Loucy (cell line): ENCODE measurements around the gene CCDC146.
A peak's percentile ranks its signal among the peaks of the same experiment; 100 is the strongest.

Experiments
- H2AFZ ChIP-seq: fragments of 200-600 bp; sonication (generic); 2 replicates; pipeline ENCODE4 v1.6.0; 2016; ENCODE audit warnings: antibody characterized with exemption, mild to moderate bottlenecking, low read length, moderate library complexity
- H3F3A ChIP-seq: fragments of 200-600 bp; 2 replicates; pipeline ENCODE4 v1.6.0; 2016; ENCODE audit warnings: antibody characterized with exemption, low read depth, mild to moderate bottlenecking
- H3K27me3 ChIP-seq: fragments of 200-600 bp; sonication (generic); 2 replicates; pipeline ENCODE4 v1.6.1; 2014; ENCODE audit warnings: low read length, mild to moderate bottlenecking; ENCODE audit not compliant: insufficient read depth, poor library complexity, severe bottlenecking
- H3K36me3 ChIP-seq: fragments of 200-600 bp; sonication (generic); 2 replicates; pipeline ENCODE4 v1.6.1; 2016; ENCODE audit warnings: low read length; ENCODE audit not compliant: insufficient read depth
- H3K4me1 ChIP-seq: fragments of 200-600 bp; sonication (generic); 2 replicates; pipeline ENCODE4 v1.5.1; 2014; ENCODE audit warnings: low read length, mild to moderate bottlenecking; ENCODE audit not compliant: insufficient read depth, poor library complexity, severe bottlenecking
- H3K4me2 ChIP-seq: fragments of 200-600 bp; sonication (generic); 2 replicates; pipeline ENCODE4 v1.6.0; 2014; ENCODE audit warnings: antibody characterized with exemption, low read length, low read depth, mild to moderate bottlenecking; ENCODE audit not compliant: poor library complexity, severe bottlenecking
- H3K4me3 ChIP-seq: fragments of 200-600 bp; sonication (generic); 2 replicates; pipeline ENCODE4 v1.5.1; 2014; ENCODE audit warnings: low read length, mild to moderate bottlenecking, mixed read lengths; ENCODE audit not compliant: poor library complexity, severe bottlenecking
- H3K79me2 ChIP-seq: fragments of 200-600 bp; sonication (generic); 2 replicates; pipeline ENCODE4 v1.6.1; 2014; ENCODE audit warnings: low read length; ENCODE audit not compliant: insufficient read depth
- H3K9ac ChIP-seq: fragments of 200-600 bp; sonication (generic); 2 replicates; pipeline ENCODE4 v1.6.0; 2014; ENCODE audit warnings: mild to moderate bottlenecking, low read depth, low read length, moderate library complexity; ENCODE audit not compliant: poor library complexity, severe bottlenecking
- H3K9me2 ChIP-seq: fragments of 200-600 bp; sonication (generic); replicated peaks from 2 replicates; pipeline ENCODE4 v1.6.1; 2016; ENCODE audit warnings: low read depth, low read length, mixed read lengths
- H3K9me3 ChIP-seq: fragments of 200-600 bp; sonication (generic); 2 replicates; pipeline ENCODE4 v1.6.1; 2014; ENCODE audit warnings: mild to moderate bottlenecking, antibody characterized with exemption, low read length, low read depth; ENCODE audit not compliant: insufficient read depth
- H4K20me1 ChIP-seq: fragments of 200-600 bp; sonication (generic); 2 replicates; pipeline ENCODE4 v1.6.0; 2014; ENCODE audit warnings: antibody characterized with exemption, low read length, mild to moderate bottlenecking; ENCODE audit not compliant: insufficient read depth, poor library complexity, severe bottlenecking
- EZH2phosphoT487 ChIP-seq: fragments of 200-600 bp; IDR thresholded peaks from 2 replicates; pipeline ENCODE4 v1.6.1; 2018; ENCODE audit warnings: antibody characterized with exemption, mild to moderate bottlenecking, moderate library complexity, borderline replicate concordance
- TF ChIP-seq, protein P1 (sequence below): fragments of 200-600 bp; sonication (generic); conservative IDR thresholded peaks from 2 replicates; pipeline ENCODE4 v1.5.1; 2014; ENCODE audit warnings: mild to moderate bottlenecking, antibody characterized with exemption, low read length

Gene CCDC146

DNA sequence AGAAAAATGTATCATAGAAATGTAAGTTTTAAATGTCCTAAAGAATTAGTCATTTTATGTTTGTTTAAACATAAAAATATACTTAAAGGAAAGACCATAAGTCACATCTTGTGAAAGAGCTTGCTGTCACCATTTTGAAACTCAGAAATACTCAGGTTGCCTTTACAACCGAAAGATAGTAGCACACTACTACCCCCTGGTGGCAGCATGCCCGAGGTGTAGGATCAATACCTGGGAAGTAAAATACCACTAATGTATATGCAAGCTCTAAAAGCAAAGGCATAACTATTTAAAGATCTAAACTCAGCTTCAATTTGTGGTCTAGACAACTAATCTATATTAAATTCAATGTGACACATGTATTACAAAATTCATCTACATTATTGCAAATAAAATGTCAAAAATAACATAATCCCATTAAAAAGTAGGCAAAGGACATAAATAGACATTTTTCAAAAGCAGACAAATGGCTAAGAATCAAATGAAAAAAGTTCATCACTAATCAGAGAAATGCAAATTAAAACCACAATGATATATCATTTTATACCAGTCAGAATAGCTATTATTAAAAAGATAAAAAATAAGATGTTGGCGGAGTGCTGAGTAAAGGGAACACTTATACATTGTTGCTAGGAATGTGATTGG lies 124.9 kb downstream of the CCDC146 start:
- no peaks in the 10 kb centered on the region for H3F3A ChIP-seq
- no peak overlapping the region for H3K4me2 ChIP-seq
- peaks cover 4% of the 10 kb centered on the region for H3K4me1 ChIP-seq
- no peak overlapping the region for H2AFZ ChIP-seq
- H4K20me1 ChIP-seq: no peaks in the 10 kb centered on the region
- H3K79me2 ChIP-seq: no peaks in the 10 kb centered on the region
- no peaks in the 10 kb centered on the region for H3K9me2 ChIP-seq
- H3K9me3 ChIP-seq: no peaks in the 10 kb centered on the region
- H3K9ac ChIP-seq: no peak overlapping the region
- H3K36me3 ChIP-seq: no peaks in the 10 kb centered on the region
- no peaks in the 10 kb centered on the region for H3K27me3 ChIP-seq
- TF ChIP-seq EZH2phosphoT487: no peak
- TF ChIP-seq, protein P1, sequence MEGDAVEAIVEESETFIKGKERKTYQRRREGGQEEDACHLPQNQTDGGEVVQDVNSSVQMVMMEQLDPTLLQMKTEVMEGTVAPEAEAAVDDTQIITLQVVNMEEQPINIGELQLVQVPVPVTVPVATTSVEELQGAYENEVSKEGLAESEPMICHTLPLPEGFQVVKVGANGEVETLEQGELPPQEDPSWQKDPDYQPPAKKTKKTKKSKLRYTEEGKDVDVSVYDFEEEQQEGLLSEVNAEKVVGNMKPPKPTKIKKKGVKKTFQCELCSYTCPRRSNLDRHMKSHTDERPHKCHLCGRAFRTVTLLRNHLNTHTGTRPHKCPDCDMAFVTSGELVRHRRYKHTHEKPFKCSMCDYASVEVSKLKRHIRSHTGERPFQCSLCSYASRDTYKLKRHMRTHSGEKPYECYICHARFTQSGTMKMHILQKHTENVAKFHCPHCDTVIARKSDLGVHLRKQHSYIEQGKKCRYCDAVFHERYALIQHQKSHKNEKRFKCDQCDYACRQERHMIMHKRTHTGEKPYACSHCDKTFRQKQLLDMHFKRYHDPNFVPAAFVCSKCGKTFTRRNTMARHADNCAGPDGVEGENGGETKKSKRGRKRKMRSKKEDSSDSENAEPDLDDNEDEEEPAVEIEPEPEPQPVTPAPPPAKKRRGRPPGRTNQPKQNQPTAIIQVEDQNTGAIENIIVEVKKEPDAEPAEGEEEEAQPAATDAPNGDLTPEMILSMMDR: peak; percentile 85
- H3K4me3 ChIP-seq: no peak overlapping the region

DNA sequence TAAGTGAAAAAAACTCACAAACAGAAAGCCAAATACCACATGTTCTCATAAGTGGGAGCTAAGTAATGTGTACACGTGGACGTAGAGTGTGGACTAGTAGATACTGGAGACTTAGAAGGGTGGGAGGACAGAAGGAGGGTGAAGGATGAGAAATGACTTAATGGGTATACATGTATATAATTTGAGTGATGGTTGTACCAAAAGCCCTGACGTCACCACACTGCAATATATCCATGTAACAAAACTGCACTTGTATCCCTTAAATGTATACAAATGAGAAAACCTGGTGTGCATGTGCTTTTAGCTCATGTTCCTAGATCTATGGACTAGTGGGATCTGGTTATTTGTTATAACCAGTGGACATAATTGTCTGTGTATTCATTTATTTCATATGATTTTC lies 125.7 kb downstream of the CCDC146 start:
- TF ChIP-seq, protein P1: no peak
- no peak for TF ChIP-seq EZH2phosphoT487
- Histone ChIP-seq H2AFZ (no peak overlapping the region), H3K36me3 (no peaks in the 10 kb centered on the region), H3K27me3 (no peaks in the 10 kb centered on the region), H3K9me3 (no peaks in the 10 kb centered on the region), H3F3A (no peaks in the 10 kb centered on the region), H3K9ac (no peak overlapping the region), H3K4me2 (no peak overlapping the region), H3K4me1 (no peaks in the 10 kb centered on the region), H3K79me2 (no peaks in the 10 kb centered on the region), H3K4me3 (no peak overlapping the region), H4K20me1 (no peaks in the 10 kb centered on the region), H3K9me2 (no peaks in the 10 kb centered on the region)

DNA sequence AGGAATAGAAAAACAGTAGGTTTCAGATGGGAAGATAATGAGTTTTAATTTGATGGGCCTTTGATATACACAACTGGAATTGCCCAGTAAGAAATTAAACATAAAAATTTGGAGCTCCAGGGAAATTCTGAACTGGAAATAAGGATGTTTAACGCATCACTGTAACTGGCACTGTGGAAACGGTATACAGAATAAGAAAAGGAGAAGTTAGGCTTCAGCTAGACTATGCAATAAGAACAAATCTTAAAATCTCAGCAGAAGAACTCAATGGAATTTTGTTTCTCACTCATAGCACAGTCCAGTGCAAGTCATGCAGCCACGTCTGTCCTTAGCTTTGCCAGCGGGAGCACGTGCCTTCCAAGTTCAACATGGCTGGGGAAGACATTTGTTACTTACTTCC lies 130.1 kb downstream of the CCDC146 start:
- Histone ChIP-seq H3K4me2 (no peak overlapping the region), H3K79me2 (no peaks in the 10 kb centered on the region), H3K9me2 (no peaks in the 10 kb centered on the region), H3K36me3 (no peaks in the 10 kb centered on the region), H3K9ac (no peak overlapping the region), H4K20me1 (no peaks in the 10 kb centered on the region), H2AFZ (no peak overlapping the region), H3K4me1 (no peaks in the 10 kb centered on the region), H3K9me3 (no peaks in the 10 kb centered on the region), H3K4me3 (no peak overlapping the region), H3K27me3 (no peaks in the 10 kb centered on the region), H3F3A (no peaks in the 10 kb centered on the region)
- TF ChIP-seq, protein P1: no peak
- TF ChIP-seq EZH2phosphoT487: no peak
